SK-N-SH (cell line): ENCODE measurements around the gene PRIM2.
"Not testable (repeated sequence)": the region's sequence is repeated elsewhere in the genome, so short reads cannot be mapped to it uniquely, and the experiment has no call there.

Source experiments
- CTCF ChIP-seq: fragments of 200-600 bp; sonication (generic); IDR thresholded peaks from 2 replicates; pipeline ENCODE4 v1.6.1; 2017; ENCODE audit warnings: antibody characterized with exemption, mild to moderate bottlenecking, moderate library complexity
- GABPA ChIP-seq: IDR thresholded peaks from 2 replicates; pipeline ENCODE4 v1.4.0; 2012; ENCODE audit warnings: low read depth, mild to moderate bottlenecking
- NRF1 ChIP-seq: IDR thresholded peaks from 2 replicates; pipeline ENCODE4 v1.6.1; 2012; ENCODE audit warnings: low read depth, mild to moderate bottlenecking, low read length
- PBX3 ChIP-seq: IDR thresholded peaks from 2 replicates; pipeline ENCODE4; 2012
- POLR2AphosphoS5 ChIP-seq: IDR thresholded peaks from 2 replicates; pipeline ENCODE4 v1.6.1; 2012; ENCODE audit warnings: low read depth, low read length
- RAD21 ChIP-seq: IDR thresholded peaks from 2 replicates; pipeline ENCODE4 v1.6.1; 2012; ENCODE audit warnings: mild to moderate bottlenecking, low read length
- RFX5 ChIP-seq: IDR thresholded peaks from 2 replicates; pipeline ENCODE4 v1.6.1; 2012; ENCODE audit warnings: mild to moderate bottlenecking, improper control_type of control experiment, low read length
- RXRA ChIP-seq: IDR thresholded peaks from 2 replicates; pipeline ENCODE4 v1.4.0; 2012; ENCODE audit warnings: low read depth, mild to moderate bottlenecking, borderline replicate concordance
- SMC3 ChIP-seq: IDR thresholded peaks from 2 replicates; pipeline ENCODE4 v1.6.1; 2012; ENCODE audit warnings: low read depth, low read length, improper control_type of control experiment
- TAF1 ChIP-seq: IDR thresholded peaks from 2 replicates; pipeline ENCODE4 v1.6.1; 2012; ENCODE audit warnings: low read depth, mild to moderate bottlenecking, low read length, moderate library complexity, borderline replicate concordance
- YY1 ChIP-seq: IDR thresholded peaks from 2 replicates; pipeline ENCODE4 v1.4.0; 2012; ENCODE audit warnings: low read depth, mild to moderate bottlenecking
- TF ChIP-seq, protein P1 (sequence below): IDR thresholded peaks from 2 replicates; pipeline ENCODE4 v1.4.0; 2012; ENCODE audit warnings: low read depth, borderline replicate concordance
- TF ChIP-seq, protein P2 (sequence below): IDR thresholded peaks from 2 replicates; pipeline ENCODE4 v1.6.1; 2012; ENCODE audit warnings: mild to moderate bottlenecking, low read depth, low read length, moderate library complexity

DNA sequence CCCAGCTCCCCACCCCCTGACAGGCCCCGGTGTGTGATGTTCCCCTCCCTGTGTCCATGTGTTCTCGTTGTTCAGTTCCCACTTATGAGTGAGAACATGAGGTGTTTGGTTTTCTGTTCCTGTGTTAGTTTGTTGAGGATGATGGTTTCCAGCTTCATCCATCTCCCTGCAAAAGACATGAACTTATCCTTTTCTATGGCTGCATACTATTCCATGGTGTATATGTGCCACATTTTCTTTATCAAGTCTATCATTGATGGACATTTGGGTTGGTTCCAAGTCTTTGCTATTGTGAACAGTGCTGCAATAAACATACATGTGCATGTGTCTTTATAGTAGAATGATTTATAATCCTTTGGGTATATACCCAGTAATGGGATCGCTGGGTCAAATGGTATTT is 148.5 kb downstream of the PRIM2 start:
- not testable (repeated sequence) for TF ChIP-seq CTCF, RAD21, YY1, PBX3, NRF1, SMC3, TAF1, POLR2AphosphoS5, RXRA, RFX5, GABPA
- TF ChIP-seq, protein P1, sequence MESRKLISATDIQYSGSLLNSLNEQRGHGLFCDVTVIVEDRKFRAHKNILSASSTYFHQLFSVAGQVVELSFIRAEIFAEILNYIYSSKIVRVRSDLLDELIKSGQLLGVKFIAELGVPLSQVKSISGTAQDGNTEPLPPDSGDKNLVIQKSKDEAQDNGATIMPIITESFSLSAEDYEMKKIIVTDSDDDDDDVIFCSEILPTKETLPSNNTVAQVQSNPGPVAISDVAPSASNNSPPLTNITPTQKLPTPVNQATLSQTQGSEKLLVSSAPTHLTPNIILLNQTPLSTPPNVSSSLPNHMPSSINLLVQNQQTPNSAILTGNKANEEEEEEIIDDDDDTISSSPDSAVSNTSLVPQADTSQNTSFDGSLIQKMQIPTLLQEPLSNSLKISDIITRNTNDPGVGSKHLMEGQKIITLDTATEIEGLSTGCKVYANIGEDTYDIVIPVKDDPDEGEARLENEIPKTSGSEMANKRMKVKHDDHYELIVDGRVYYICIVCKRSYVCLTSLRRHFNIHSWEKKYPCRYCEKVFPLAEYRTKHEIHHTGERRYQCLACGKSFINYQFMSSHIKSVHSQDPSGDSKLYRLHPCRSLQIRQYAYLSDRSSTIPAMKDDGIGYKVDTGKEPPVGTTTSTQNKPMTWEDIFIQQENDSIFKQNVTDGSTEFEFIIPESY, result not testable (repeated sequence)
- TF ChIP-seq, protein P2, sequence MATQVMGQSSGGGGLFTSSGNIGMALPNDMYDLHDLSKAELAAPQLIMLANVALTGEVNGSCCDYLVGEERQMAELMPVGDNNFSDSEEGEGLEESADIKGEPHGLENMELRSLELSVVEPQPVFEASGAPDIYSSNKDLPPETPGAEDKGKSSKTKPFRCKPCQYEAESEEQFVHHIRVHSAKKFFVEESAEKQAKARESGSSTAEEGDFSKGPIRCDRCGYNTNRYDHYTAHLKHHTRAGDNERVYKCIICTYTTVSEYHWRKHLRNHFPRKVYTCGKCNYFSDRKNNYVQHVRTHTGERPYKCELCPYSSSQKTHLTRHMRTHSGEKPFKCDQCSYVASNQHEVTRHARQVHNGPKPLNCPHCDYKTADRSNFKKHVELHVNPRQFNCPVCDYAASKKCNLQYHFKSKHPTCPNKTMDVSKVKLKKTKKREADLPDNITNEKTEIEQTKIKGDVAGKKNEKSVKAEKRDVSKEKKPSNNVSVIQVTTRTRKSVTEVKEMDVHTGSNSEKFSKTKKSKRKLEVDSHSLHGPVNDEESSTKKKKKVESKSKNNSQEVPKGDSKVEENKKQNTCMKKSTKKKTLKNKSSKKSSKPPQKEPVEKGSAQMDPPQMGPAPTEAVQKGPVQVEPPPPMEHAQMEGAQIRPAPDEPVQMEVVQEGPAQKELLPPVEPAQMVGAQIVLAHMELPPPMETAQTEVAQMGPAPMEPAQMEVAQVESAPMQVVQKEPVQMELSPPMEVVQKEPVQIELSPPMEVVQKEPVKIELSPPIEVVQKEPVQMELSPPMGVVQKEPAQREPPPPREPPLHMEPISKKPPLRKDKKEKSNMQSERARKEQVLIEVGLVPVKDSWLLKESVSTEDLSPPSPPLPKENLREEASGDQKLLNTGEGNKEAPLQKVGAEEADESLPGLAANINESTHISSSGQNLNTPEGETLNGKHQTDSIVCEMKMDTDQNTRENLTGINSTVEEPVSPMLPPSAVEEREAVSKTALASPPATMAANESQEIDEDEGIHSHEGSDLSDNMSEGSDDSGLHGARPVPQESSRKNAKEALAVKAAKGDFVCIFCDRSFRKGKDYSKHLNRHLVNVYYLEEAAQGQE, result not testable (repeated sequence)
